ENCODE measurements around the gene INPP5A. TPM values are rescaled to one million over a fixed set of nuclear protein-coding genes. Genes with fewer than 3 reads are reported as not detected.

INPP5A gene
- total RNA-seq, 1 experiment from 2014 or later, result 25.5 TPM

Other genes starting within 250 kb of the INPP5A start
- gene STK32C, start 229.8 kb upstream of the INPP5A start, total RNA-seq (2014; rRNA removed; shearing (Covaris generic)), result 16.6 and 16.7 TPM in 2 replicates
- gene LRRC27, start 205.6 kb upstream of the INPP5A start, total RNA-seq (2014; rRNA removed; shearing (Covaris generic)), result 3.0 and 4.3 TPM in 2 replicates
- gene PWWP2B, start 140.6 kb upstream of the INPP5A start, total RNA-seq (2014; rRNA removed; shearing (Covaris generic)), result 4.7 and 5.2 TPM in 2 replicates
- not detected in 2 replicates for gene NKX6-2, start 248.4 kb downstream of the INPP5A start, total RNA-seq (2014; rRNA removed; shearing (Covaris generic))